Measurements from ENCODE around the gene MTFR1L. TPM values are rescaled to one million over a fixed set of nuclear protein-coding genes. Genes with fewer than 3 reads are reported as not detected.

Gene MTFR1L
- polyA plus RNA-seq, 1 donor (not counting 4 experiments of a cell fraction or from before 2014, with no cell fraction given) = 31.6 TPM

- TF ChIP-seq CTCF (optimal IDR thresholded peaks at IDR 0.05 in 1 of 3, IDR thresholded peaks at IDR 0.05 in 1 of 3, conservative IDR thresholded peaks at IDR 0.05 in 1 of 3; ENCODE audit: extremely low read depth in 1 of 3, insufficient read depth in 2 of 3, low read length in 3 of 3) (no peak), EZH2 (IDR thresholded peaks at IDR 0.05; ENCODE audit: low read length) (no peak)
- Histone ChIP-seq H3K9me3 (ENCODE audit: control insufficient read depth, low read depth, low read length) (no peaks in the 10 kb centered on the region), H3K36me3 (ENCODE audit: control insufficient read depth in 2 of 2, extremely low read depth in 1 of 2, insufficient read depth in 2 of 2, low read length in 2 of 2) (no peaks in the 10 kb centered on the region), H3K4me3 (ENCODE audit: control insufficient read depth in 2 of 3, extremely low read depth in 1 of 3, insufficient read depth in 2 of 3, low read depth in 1 of 3, low read length in 3 of 3) (no peak overlapping the region), H3K9me1 (ENCODE audit: control insufficient read depth, extremely low read depth, insufficient read depth, low read length) (no peaks in the 10 kb centered on the region), H2AFZ (ENCODE audit: control insufficient read depth, low read length) (no peak overlapping the region), H3K4me1 (ENCODE audit: control insufficient read depth, extremely low read depth, insufficient read depth, low read length) (no peaks in the 10 kb centered on the region), H3K27me3 (ENCODE audit: control insufficient read depth, extremely low read depth, insufficient read depth, low read length) (peaks cover 12% of the 10 kb centered on the region), H3K4me2 (ENCODE audit: control insufficient read depth, extremely low read depth, insufficient read depth, low read depth, low read length) (no peak overlapping the region), H4K20me1 (ENCODE audit: control insufficient read depth, extremely low read depth, insufficient read depth, low read length) (peaks cover 2% of the 10 kb centered on the region), H3K9ac (ENCODE audit: control insufficient read depth, extremely low read depth, insufficient read depth, low read length) (no peak overlapping the region), H3K27ac (ENCODE audit: control insufficient read depth, insufficient read depth, low read length) (no peak overlapping the region), H3K79me2 (ENCODE audit: control insufficient read depth, insufficient read depth, low read length) (no peaks in the 10 kb centered on the region)
- no peak for DNase-seq (ENCODE audit: low read depth, low spot score)
- FAIRE-seq = no peak
- dilution Hi-C loops (cut with MboI; ENCODE audit: extremely low pct_ligation_motif_present, low sequenced_read_pairs) = no loop called here
These were observed 37.0 kb upstream of the MTFR1L start for GRCh38 chr1:25782608-25783201.

GRCh38 chr1:25784575-25785051 lies 35.1 kb upstream of the MTFR1L start:
- H2AFZ ChIP-seq (ENCODE audit: control insufficient read depth, low read length) = no peak overlapping the region
- no peak for FAIRE-seq

More at GRCh38 chr1:25784575-25785051, 35.1 kb upstream of the MTFR1L start:
- Histone ChIP-seq H3K36me3 (ENCODE audit: control insufficient read depth in 2 of 2, extremely low read depth in 1 of 2, insufficient read depth in 2 of 2, low read length in 2 of 2) (no peaks in the 10 kb centered on the region), H3K4me1 (ENCODE audit: control insufficient read depth, extremely low read depth, insufficient read depth, low read length) (no peaks in the 10 kb centered on the region), H3K9me3 (ENCODE audit: control insufficient read depth, low read depth, low read length) (no peaks in the 10 kb centered on the region), H3K79me2 (ENCODE audit: control insufficient read depth, insufficient read depth, low read length) (no peaks in the 10 kb centered on the region), H3K27me3 (ENCODE audit: control insufficient read depth, extremely low read depth, insufficient read depth, low read length) (peaks cover 14% of the 10 kb centered on the region), H3K27ac (ENCODE audit: control insufficient read depth, insufficient read depth, low read length) (no peak overlapping the region), H3K9me1 (ENCODE audit: control insufficient read depth, extremely low read depth, insufficient read depth, low read length) (no peaks in the 10 kb centered on the region), H3K4me3 (ENCODE audit: control insufficient read depth in 2 of 3, extremely low read depth in 1 of 3, insufficient read depth in 2 of 3, low read depth in 1 of 3, low read length in 3 of 3) (no peak overlapping the region), H3K9ac (ENCODE audit: control insufficient read depth, extremely low read depth, insufficient read depth, low read length) (no peak overlapping the region), H3K4me2 (ENCODE audit: control insufficient read depth, extremely low read depth, insufficient read depth, low read depth, low read length) (no peak overlapping the region), H4K20me1 (ENCODE audit: control insufficient read depth, extremely low read depth, insufficient read depth, low read length) (peaks cover 2% of the 10 kb centered on the region)
- TF ChIP-seq EZH2 (IDR thresholded peaks at IDR 0.05; ENCODE audit: low read length) = no peak
- no peak for TF ChIP-seq CTCF (optimal IDR thresholded peaks at IDR 0.05 in 1 of 3, IDR thresholded peaks at IDR 0.05 in 1 of 3, conservative IDR thresholded peaks at IDR 0.05 in 1 of 3; ENCODE audit: extremely low read depth in 1 of 3, insufficient read depth in 2 of 3, low read length in 3 of 3)
- dilution Hi-C loops (cut with MboI; ENCODE audit: extremely low pct_ligation_motif_present, low sequenced_read_pairs) = no loop called here
- DNase-seq (ENCODE audit: low read depth, low spot score) = no peak
